ENCODE measurements around the gene RAB11FIP4. TPM values are rescaled to one million over a fixed set of nuclear protein-coding genes. Genes with fewer than 3 reads are reported as not detected.

RAB11FIP4 gene
- total and polyA plus RNA-seq, 2 donors (not counting 1 experiment from before 2014, with no cell fraction given): 17.0 to 70.5 TPM

DNA sequence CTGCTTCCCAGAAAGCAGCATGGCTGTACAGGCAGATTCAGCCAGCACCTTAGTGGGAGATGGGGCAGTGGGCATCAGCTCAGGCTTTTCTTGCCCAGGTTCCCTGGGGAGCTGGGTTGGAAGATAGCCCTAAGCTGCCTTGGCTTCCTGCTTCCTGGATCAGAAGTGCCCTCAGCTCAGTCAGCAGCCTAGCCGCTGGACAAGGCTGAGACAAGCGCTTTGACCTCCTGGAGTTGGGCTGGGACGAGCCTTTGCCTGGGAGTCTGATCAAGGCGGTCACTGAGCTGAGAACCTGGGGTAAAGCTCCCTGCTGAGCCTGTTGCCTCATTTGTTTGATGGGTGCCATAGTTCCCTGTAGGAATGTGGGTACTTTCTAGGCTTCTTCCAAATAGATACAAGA, 190.0 kb downstream of the RAB11FIP4 start:
- ChIA-PET CTCF (interaction anchor here (0.6 to 3.0 kb wide), 2 partner anchors 19 to 261 kb away, joined by 3 to 10 read pairs; no protein-coding TSS in a partner anchor), POLR2A (interaction anchor here (0.7 to 1.2 kb wide), 2 partner anchors 21 to 208 kb away, joined by 4 read pairs; no protein-coding TSS in a partner anchor)
- no peak overlapping the region for H3K4me3 Mint-ChIP-seq
- Histone ChIP-seq H3K9ac (ENCODE audit: low read length) (no peak overlapping the region), H3K4me2 (replicated peaks; ENCODE audit: low read depth, low read length, poor library complexity, severe bottlenecking) (no peak overlapping the region), H3K36me3 (replicated peaks in 1 of 2; ENCODE audit: control extremely low read depth in 1 of 2, control insufficient read depth in 1 of 2, extremely low read depth in 1 of 2, insufficient read depth in 2 of 2, low read length in 1 of 2) (no peaks in the 10 kb centered on the region), H3K9me3 (ENCODE audit: control extremely low read depth in 1 of 3, control insufficient read depth in 2 of 3, insufficient read depth in 1 of 3, low read length in 2 of 3) (peaks cover 0 to 3% (median 0%) of the 10 kb centered on the region in 3 donors), H3K27me3 (replicated peaks in 1 of 4; ENCODE audit: control extremely low read depth in 1 of 4, control insufficient read depth in 3 of 4, insufficient read depth in 4 of 4, low read length in 3 of 4) (no peaks in the 10 kb centered on the region), H3K79me2 (ENCODE audit: control insufficient read depth, insufficient read depth, low read length) (no peaks in the 10 kb centered on the region), H3K27ac (ENCODE audit: low read length in 2 of 2) (no peak overlapping the region), H2AFZ (ENCODE audit: insufficient read depth, low read depth, low read length, poor library complexity, severe bottlenecking) (peak overlapping the region; percentile 73), H4K20me1 (ENCODE audit: control insufficient read depth, insufficient read depth, low read length, poor library complexity, severe bottlenecking) (no peaks in the 10 kb centered on the region), H3K4me3 (ENCODE audit: control extremely low read depth in 1 of 5, extremely low read depth in 1 of 5, insufficient read depth in 1 of 5, low read depth in 2 of 5, low read length in 4 of 5) (no peak overlapping the region), H3K4me1 (ENCODE audit: control insufficient read depth in 2 of 2, insufficient read depth in 2 of 2, low read length in 2 of 2) (peaks cover 10 to 16% of the 10 kb centered on the region in 2 donors)
- no peaks in the 10 kb centered on the region for H3K9me3 Mint-ChIP-seq (ENCODE audit: insufficient read depth)
- peaks cover 15% of the 10 kb centered on the region for H3K4me1 Mint-ChIP-seq
- H3K27ac Mint-ChIP-seq: no peak overlapping the region
- WGBS (ENCODE audit: insufficient coverage): 98% methylated on average over 4 of the region's 4 CpGs
- intact Hi-C loops (cut with micrococcal nuclease): no loop called here
- ATAC-seq (ENCODE audit: low read depth) (no peak), DNase-seq (no peak)
- TF ChIP-seq EZH2 (IDR thresholded peaks at IDR 0.05; ENCODE audit: borderline replicate concordance, insufficient read depth, low read depth, low read length, poor library complexity, severe bottlenecking): no peak
- no peak for TF ChIP-seq CTCF (IDR thresholded peaks at IDR 0.05)
- H3K27me3 Mint-ChIP-seq: no peaks in the 10 kb centered on the region

- H3K79me2 ChIP-seq (ENCODE audit: control insufficient read depth, insufficient read depth, low read length): no peaks in the 10 kb centered on the region
- no peaks in the 10 kb centered on the region for H3K36me3 ChIP-seq (replicated peaks in 1 of 2; ENCODE audit: control extremely low read depth in 1 of 2, control insufficient read depth in 1 of 2, extremely low read depth in 1 of 2, insufficient read depth in 2 of 2, low read length in 1 of 2)
- peak overlapping the region; percentile 63 for H3K4me3 Mint-ChIP-seq
- no peak for TF ChIP-seq CTCF (IDR thresholded peaks at IDR 0.05)
- TF ChIP-seq EZH2 (IDR thresholded peaks at IDR 0.05; ENCODE audit: borderline replicate concordance, insufficient read depth, low read depth, low read length, poor library complexity, severe bottlenecking): no peak
- peak overlapping the region; percentile 73 for H2AFZ ChIP-seq (ENCODE audit: insufficient read depth, low read depth, low read length, poor library complexity, severe bottlenecking)
- H3K9ac ChIP-seq (ENCODE audit: low read length): peak overlapping the region; percentile 6
- H3K27me3 Mint-ChIP-seq: no peaks in the 10 kb centered on the region
- ATAC-seq (ENCODE audit: low read depth) (peak; percentile 61), DNase-seq (peak; percentile 41)
- H3K27ac Mint-ChIP-seq: peak overlapping the region; percentile 70
- H3K4me1 ChIP-seq (ENCODE audit: control insufficient read depth in 2 of 2, insufficient read depth in 2 of 2, low read length in 2 of 2): peaks cover 10 to 16% of the 10 kb centered on the region in 2 donors
- peaks cover 15% of the 10 kb centered on the region for H3K4me1 Mint-ChIP-seq
- ChIA-PET POLR2A (interaction anchor here (1.2 kb wide), 1 partner anchor 22 kb away, joined by 4 read pairs; no protein-coding TSS in a partner anchor), CTCF (interaction anchor here (3.0 kb wide), 1 partner anchor 260 kb away, joined by 10 read pairs; no protein-coding TSS in a partner anchor)
- 34% methylated on average over 4 of the region's 8 CpGs for WGBS (ENCODE audit: insufficient coverage)
- peak overlapping the region in 2 of 5 experiments; percentile 9 to 12 for H3K4me3 ChIP-seq (ENCODE audit: control extremely low read depth in 1 of 5, extremely low read depth in 1 of 5, insufficient read depth in 1 of 5, low read depth in 2 of 5, low read length in 4 of 5)
- intact Hi-C loops (cut with micrococcal nuclease): no loop called here
- H3K27ac ChIP-seq (ENCODE audit: low read length in 2 of 2): peak overlapping the region in 1 of 2 donors; percentile 17
- H3K9me3 Mint-ChIP-seq (ENCODE audit: insufficient read depth): no peaks in the 10 kb centered on the region
- peaks cover 0 to 3% (median 0%) of the 10 kb centered on the region in 3 donors for H3K9me3 ChIP-seq (ENCODE audit: control extremely low read depth in 1 of 3, control insufficient read depth in 2 of 3, insufficient read depth in 1 of 3, low read length in 2 of 3)
- H3K27me3 ChIP-seq (replicated peaks in 1 of 4; ENCODE audit: control extremely low read depth in 1 of 4, control insufficient read depth in 3 of 4, insufficient read depth in 4 of 4, low read length in 3 of 4): no peaks in the 10 kb centered on the region
- H4K20me1 ChIP-seq (ENCODE audit: control insufficient read depth, insufficient read depth, low read length, poor library complexity, severe bottlenecking): no peaks in the 10 kb centered on the region
- H3K4me2 ChIP-seq (replicated peaks; ENCODE audit: low read depth, low read length, poor library complexity, severe bottlenecking): peak overlapping the region; percentile 58
These were observed 190.9 kb downstream of the RAB11FIP4 start for GRCh38 chr17:31582151-31582907.
